Kidney (tissue), 14 donors: Measurements from ENCODE around the gene PLAGL1. TPM values are rescaled to one million over a fixed set of nuclear protein-coding genes. Genes with fewer than 3 reads are reported as not detected.

Experiments used
- DNase-seq, 5 donors: peaks; one replicate each; pipeline ENCODE4 v3.0.0-alpha.2; 2013 to 2020
- FAIRE-seq: peaks from 2 replicates; lab custom pipeline; 2012; peaks lifted over from hg19 to GRCh38; lab: Jason Lieb, UNC
- H3K27ac ChIP-seq, 2 donors: one replicate each; pipeline ENCODE4 v1.7.0; 2013; ENCODE audit warnings: low read depth in 2 of 2, low read length in 2 of 2, inconsistent platforms in 1 of 2
- H3K27me3 ChIP-seq: one replicate; pipeline ENCODE4 v1.7.1; 2013; ENCODE audit warnings: low read length, inconsistent platforms; ENCODE audit not compliant: control insufficient read depth, insufficient read depth
- H3K36me3 ChIP-seq, 3 donors: one replicate each; pipeline versions ENCODE4 v1.7.0 to v1.7.1; 2013; ENCODE audit warnings: low read length in 3 of 3, control low read depth in 1 of 3, inconsistent platforms in 1 of 3; ENCODE audit not compliant: insufficient read depth in 3 of 3, control insufficient read depth in 2 of 3
- H3K4me1 ChIP-seq, 3 donors: one replicate each; pipeline versions ENCODE4 v1.7.0 to v1.7.1; 2013; ENCODE audit warnings: low read length in 3 of 3, inconsistent platforms in 1 of 3, low read depth in 1 of 3; ENCODE audit not compliant: control insufficient read depth in 2 of 3, insufficient read depth in 2 of 3
- H3K4me3 ChIP-seq, 3 donors: one replicate each; pipeline versions ENCODE4 v1.7.0 to v1.8.1; 2013; ENCODE audit warnings: low read length in 3 of 3, control low read depth in 1 of 3, inconsistent platforms in 1 of 3
- H3K9ac ChIP-seq, 3 donors: one replicate each; pipeline versions ENCODE4 v1.7.0 to v1.7.1; 2013; ENCODE audit warnings: low read length in 3 of 3, control low read depth in 1 of 3, inconsistent platforms in 1 of 3
- H3K9me3 ChIP-seq, 3 donors: one replicate each; pipeline versions ENCODE4 v1.7.0 to v1.7.1; 2013; ENCODE audit warnings: low read length in 3 of 3, control low read depth in 1 of 3, inconsistent platforms in 1 of 3; ENCODE audit not compliant: control insufficient read depth in 2 of 3, insufficient read depth in 1 of 3
- intact Hi-C: fragments of 100-400 bp; cut with DNase I; formaldehyde crosslinking; loops from one replicate; pipeline ENCODE4 v1.11.1; 2022
- polyA plus RNA-seq: library from polyadenylated mRNA; stranded (reverse); fragments of 350-450 nt; fragmentation: Illumina TruSeq; extraction: RNeasy Lipid Tissue Mini Kit (QIAGEN cat#74804); gene quantifications from one replicate; pipeline ENCODE4 v1.2.3, GENCODE V29; 2014; ENCODE audit warnings: low read depth, low replicate concordance; ENCODE audit not compliant: insufficient read depth
- total RNA-seq: library from RNA; stranded (reverse); fragmentation: NEBNext Ultra II Directional; extraction: Animal tissue kit (Norgen Biotek cat#: 25700); gene quantifications from one replicate; pipeline ENCODE4 v1.2.1, GENCODE V29; 2021
- TF ChIP-seq, protein P1 (sequence below): IDR thresholded peaks from 3 replicates; pipeline ENCODE4 v1.5.1; 2012; ENCODE audit warnings: mild to moderate bottlenecking, moderate library complexity, borderline replicate concordance; ENCODE audit not compliant: insufficient read depth; ENCODE audit errors: extremely low read depth
- donor health status: control.
- donor health status: control.
- donor health status: control.
- donor health status: control.
- donor health status: control.
- donor health status: DM: yes; HTN: yes; CAD: no.
- donor health status: Normal renal cell carcinoma (clear cell type).

PLAGL1 gene
- total and polyA plus RNA-seq, 2 donors from 2014 or later = 7.1 to 23.6 TPM

DNA sequence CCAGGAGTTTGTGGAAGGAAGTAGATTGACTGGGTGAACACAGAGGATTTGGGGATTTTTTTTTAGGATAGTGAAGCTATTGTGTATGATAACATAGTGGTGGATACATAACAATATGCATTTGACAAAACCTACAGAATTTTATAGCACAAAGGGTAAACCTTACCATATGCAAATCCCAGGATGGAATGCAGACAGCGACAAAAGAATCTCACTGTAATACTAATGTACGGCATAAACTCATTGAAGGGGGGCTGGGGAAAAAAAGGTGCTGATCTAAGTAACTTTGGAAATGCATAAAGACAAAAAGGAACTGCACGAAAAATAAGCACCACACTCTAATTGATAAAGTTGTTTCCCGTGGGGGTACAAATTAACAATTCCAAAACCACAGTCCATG, 15.2 kb upstream of the PLAGL1 start:
- intact Hi-C loops = no loop called here
- no peak for DNase-seq
- no peak overlapping the region for H3K4me3 ChIP-seq
- H3K36me3 ChIP-seq = no peaks in the 10 kb centered on the region
- no peak overlapping the region for H3K9ac ChIP-seq
- H3K9me3 ChIP-seq = no peaks in the 10 kb centered on the region
- H3K27me3 ChIP-seq = no peaks in the 10 kb centered on the region
- TF ChIP-seq, protein P1, sequence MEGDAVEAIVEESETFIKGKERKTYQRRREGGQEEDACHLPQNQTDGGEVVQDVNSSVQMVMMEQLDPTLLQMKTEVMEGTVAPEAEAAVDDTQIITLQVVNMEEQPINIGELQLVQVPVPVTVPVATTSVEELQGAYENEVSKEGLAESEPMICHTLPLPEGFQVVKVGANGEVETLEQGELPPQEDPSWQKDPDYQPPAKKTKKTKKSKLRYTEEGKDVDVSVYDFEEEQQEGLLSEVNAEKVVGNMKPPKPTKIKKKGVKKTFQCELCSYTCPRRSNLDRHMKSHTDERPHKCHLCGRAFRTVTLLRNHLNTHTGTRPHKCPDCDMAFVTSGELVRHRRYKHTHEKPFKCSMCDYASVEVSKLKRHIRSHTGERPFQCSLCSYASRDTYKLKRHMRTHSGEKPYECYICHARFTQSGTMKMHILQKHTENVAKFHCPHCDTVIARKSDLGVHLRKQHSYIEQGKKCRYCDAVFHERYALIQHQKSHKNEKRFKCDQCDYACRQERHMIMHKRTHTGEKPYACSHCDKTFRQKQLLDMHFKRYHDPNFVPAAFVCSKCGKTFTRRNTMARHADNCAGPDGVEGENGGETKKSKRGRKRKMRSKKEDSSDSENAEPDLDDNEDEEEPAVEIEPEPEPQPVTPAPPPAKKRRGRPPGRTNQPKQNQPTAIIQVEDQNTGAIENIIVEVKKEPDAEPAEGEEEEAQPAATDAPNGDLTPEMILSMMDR = no peak
- no peak overlapping the region for H3K27ac ChIP-seq
- no peak for FAIRE-seq
- peaks cover 3 to 9% (median 3%) of the 10 kb centered on the region in 3 donors for H3K4me1 ChIP-seq

DNA sequence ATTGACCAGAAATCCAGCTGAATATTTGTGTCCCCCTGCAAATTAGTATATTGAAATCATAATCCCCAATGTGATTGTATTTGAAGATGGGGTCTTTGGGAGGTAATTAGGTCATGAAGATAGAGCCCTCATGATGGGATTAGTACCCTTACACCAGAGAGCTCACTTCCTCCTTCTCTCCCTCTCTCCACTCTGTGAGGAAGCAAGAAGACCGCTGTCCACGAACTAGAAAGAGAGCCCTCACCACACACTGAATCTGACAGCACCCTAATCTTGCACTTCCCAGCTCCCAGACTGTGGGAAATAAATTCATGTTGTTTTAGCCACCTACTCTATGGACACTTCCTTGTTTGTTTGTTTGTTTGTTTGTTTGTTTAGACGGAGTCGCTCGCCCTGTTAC, 11.9 kb upstream of the PLAGL1 start:
- intact Hi-C loops = loop anchor here (10.0 kb wide), 1 partner anchor 445 kb away; no protein-coding TSS in a partner anchor
- Histone ChIP-seq H3K27me3 (no peaks in the 10 kb centered on the region), H3K36me3 (no peaks in the 10 kb centered on the region), H3K27ac (no peak overlapping the region), H3K4me1 (no peaks in the 10 kb centered on the region), H3K9ac (no peak overlapping the region), H3K4me3 (no peak overlapping the region), H3K9me3 (no peaks in the 10 kb centered on the region)
- no peak for FAIRE-seq
- no peak for DNase-seq
- TF ChIP-seq, protein P1 = no peak

DNA sequence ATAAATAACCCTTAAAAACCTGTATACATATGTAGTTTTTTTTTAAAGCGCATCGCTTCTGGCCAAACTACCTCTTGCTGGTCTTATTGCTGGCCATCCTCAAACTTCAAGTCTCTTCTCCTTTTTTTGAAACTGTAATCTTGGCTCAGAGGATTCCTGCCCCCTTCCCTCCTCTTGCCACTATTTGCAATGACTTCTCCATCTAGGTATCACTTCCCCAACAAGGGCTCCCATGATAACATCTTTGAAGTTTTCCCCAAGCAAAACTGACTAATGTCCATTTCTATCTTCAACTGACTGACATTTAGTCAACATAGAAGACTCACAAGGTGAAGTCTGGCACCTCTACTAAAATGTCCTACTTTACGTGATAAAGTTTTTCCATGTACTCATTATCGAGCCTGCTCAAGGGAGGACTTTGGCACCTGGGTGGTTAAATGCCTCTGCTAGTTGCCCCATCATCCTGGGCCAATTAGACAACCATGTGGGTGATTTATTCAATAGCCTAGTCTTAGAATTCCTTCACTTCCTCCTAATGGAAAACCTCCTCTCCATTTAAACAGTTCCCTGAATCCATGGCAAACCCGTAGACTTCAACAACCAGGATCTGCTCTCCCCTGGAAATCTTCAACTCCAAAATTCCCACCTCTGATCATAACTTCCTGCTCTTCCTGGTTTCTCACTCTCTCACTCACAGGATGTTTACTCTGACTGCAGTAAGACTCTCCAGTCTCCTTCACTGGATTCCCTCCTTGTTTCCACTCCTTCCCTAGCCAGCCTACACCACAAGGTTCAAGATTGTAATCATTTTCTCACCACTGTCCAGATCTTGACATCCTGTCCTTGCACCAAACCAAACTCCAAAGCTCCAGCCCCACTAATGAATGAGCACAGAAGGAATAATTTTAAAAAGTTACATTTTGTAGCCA, 9.4 kb upstream of the PLAGL1 start:
- H3K36me3 ChIP-seq = no peaks in the 10 kb centered on the region
- TF ChIP-seq, protein P1 = no peak
- intact Hi-C loops = loop anchor here (10.0 kb wide), 1 partner anchor 443 kb away; no protein-coding TSS in a partner anchor
- H3K9ac ChIP-seq = no peak overlapping the region
- H3K4me1 ChIP-seq = peaks cover 0 to 3% (median 0%) of the 10 kb centered on the region in 3 donors
- H3K27ac ChIP-seq = no peak overlapping the region
- no peak overlapping the region for H3K4me3 ChIP-seq
- FAIRE-seq (no peak), DNase-seq (no peak)
- no peaks in the 10 kb centered on the region for H3K27me3 ChIP-seq
- H3K9me3 ChIP-seq = no peaks in the 10 kb centered on the region
